Dedifferentiated amniotic fluid mesenchymal stem cell (primary cell): ENCODE results near the gene ARFGEF3.

ENCODE experiments used
- DNase-seq: peaks from one replicate; pipeline ENCODE4 v3.0.0-alpha.2; 2016; ENCODE audit errors: extremely low spot score

Gene ARFGEF3

GRCh38 chr6:138162955-138163575, 1.3 kb downstream of the ARFGEF3 start:
- DNase-seq, result no peak

- no peak for DNase-seq
Observed at GRCh38 chr6:138175596-138175995, 13.9 kb downstream of the ARFGEF3 start.

GRCh38 chr6:138176652-138177232, 15.0 kb downstream of the ARFGEF3 start:
- no peak for DNase-seq

- no peak for DNase-seq
Observed at GRCh38 chr6:138182939-138183789, 21.4 kb downstream of the ARFGEF3 start.

- DNase-seq, result no peak
Observed at GRCh38 chr6:138183790-138184134, 22.0 kb downstream of the ARFGEF3 start.

GRCh38 chr6:138184230-138184629, 22.5 kb downstream of the ARFGEF3 start:
- no peak for DNase-seq

GRCh38 chr6:138187156-138187555, 25.4 kb downstream of the ARFGEF3 start:
- DNase-seq, result no peak

DNA sequence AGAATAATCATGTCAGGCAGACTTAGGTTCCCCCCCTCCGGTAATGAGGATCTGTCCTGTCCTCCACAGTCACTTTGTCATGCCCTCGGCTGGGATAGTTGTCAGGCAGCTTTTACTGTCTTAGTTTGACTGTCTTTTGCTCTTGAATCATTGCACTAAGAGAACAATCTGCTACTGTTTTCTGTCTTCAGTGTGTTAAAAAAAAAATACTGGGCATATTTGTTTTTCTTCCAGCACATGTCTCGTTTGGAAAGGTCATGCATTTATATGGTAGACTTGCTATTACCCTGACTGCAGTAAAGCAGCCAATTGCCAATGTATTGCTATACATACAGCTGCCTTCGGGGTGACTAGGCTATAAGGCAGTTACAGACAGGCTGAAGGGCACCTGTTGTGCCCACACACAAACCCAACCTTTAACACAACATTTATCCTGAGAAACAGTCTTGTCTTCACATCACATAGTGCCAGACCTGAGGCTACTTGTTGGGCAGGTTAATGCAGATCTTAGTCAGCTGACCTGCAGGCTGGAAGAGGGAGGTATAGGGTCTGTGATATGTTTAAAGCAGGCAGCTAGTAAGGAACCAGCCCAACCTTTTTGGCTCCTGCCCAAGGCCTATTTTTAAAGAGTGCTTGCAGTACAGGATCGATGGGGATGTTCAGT, 26.7 kb downstream of the ARFGEF3 start:
- DNase-seq, result no peak

GRCh38 chr6:138194287-138194686, 32.5 kb downstream of the ARFGEF3 start:
- DNase-seq, result no peak

DNA sequence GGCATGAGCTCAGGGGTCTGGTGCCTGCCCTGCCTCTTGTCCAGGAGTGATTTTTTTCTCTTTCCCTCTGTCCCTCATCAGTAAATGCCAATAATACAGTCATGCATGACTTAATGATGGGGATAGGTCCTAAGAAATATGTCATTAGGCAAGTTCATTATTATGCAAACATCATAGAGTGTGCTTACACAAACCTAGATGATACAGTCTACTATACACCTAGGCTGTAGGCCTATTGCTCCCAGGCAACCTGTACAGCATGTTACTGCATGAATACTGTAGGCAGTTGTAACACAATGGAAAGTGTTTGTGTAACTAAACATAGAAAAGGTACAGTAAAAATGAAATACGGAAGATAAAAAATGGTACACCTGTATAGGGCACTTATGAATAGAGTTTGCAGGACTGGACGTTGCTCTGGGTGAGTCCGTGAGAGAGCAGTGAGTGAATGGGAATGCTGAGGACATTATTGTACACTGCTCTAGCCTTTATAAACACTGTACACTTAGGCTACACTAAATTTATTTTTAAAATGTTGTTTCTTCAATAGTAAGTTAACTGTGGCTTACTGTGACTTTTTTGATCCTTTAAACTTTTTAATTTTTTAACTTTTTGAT, 34.5 kb downstream of the ARFGEF3 start:
- no peak for DNase-seq

- no peak for DNase-seq
Observed at GRCh38 chr6:138197570-138197969, 35.8 kb downstream of the ARFGEF3 start.

- no peak for DNase-seq
Observed at GRCh38 chr6:138198430-138199091, 36.8 kb downstream of the ARFGEF3 start.

- no peak for DNase-seq
Observed at GRCh38 chr6:138201836-138202235, 40.1 kb downstream of the ARFGEF3 start.

DNA sequence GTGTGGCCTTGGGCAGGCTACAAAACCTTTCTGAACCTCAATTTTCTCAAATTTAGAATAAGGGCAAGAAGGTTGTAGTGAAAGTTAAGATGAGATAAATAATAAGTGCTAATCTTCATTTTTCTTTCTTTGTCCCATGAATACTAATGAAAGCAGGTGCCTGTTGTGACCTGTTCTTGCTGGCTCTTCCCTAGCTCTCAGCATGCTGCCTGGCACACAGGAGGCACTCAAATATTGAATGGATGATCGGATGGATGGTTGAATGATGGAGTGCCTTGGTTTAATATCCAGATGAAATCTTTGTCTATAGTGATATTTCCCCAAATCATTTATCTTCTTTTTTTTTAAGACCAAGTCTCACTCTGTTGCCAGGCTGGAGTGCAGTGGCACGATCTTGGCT, 41.6 kb downstream of the ARFGEF3 start:
- DNase-seq, result no peak

DNA sequence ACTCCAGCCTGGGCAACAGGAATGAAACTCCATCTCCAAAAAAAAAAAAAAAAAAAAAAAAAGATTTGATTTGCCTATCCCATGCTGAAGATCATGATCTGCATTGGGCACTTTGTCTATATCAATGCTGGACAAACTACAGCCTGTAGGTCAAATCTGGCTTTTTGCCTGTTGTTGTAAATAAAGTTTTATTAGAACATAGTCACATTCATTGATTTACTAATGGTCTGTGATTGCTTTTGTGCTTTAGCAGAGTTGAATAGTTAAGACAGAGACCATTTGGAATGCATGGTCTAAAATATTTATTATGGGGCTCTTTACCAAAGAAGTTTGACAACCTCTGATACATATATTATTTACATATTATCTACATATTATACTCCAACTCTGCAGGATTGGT, 42.6 kb downstream of the ARFGEF3 start:
- DNase-seq, result no peak

DNA sequence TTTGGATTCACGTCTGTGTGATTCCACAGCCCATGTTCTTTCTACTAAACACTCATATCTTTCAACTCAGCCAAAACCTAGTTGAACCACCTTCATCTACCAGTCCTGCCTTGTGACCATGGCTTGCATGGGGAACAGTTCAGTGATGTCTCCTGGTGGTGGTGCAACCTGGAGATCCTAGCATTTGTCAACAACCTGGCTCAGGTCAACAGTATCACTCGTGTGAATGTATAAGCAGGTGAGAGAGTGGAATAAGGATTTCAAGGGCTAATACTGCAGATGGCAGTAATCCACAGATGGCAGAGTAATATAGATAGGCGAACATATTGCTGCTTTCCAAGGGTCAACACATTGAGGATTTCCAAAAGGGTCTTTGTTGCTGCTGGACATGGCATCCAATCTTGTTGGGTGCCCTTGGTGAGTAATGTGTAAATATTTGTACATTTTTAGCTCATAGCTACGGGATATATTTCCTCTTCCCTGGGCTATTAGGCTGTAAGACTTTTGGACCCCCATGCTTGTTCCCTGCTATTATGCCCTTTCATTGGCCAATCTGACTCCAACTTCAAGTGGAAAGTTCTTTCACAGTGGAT, 43.1 kb downstream of the ARFGEF3 start:
- no peak for DNase-seq

DNA sequence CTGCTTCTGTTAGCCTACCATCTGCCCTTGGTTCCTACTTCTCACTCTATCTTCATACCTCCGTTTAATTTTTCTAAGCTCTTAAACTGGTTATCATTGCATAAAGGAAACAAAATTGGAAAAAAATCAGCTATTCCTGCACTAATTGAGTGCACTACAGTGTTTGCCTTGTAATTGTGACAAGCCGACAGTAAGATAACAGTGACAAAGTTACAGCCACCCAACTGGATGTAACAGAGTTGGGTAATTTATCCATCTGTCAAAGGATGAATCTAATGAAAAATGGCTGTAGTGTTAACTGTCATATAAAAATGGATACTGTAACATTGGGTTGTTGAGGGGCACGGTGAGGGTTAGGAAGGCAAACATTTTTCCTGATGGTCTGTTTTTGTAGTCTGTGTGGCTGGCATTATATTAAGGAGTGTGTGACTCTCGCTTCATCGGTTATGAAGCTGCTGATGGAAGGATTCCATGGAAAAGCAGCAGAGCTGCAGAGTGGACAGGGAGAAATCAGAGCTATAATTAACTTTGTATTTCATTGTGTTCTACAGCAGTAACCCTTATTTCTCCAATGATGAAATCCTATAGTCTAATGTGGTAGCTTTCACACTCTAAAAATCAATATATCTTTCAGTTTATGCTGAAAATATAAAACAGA, 43.8 kb downstream of the ARFGEF3 start:
- no peak for DNase-seq

DNA sequence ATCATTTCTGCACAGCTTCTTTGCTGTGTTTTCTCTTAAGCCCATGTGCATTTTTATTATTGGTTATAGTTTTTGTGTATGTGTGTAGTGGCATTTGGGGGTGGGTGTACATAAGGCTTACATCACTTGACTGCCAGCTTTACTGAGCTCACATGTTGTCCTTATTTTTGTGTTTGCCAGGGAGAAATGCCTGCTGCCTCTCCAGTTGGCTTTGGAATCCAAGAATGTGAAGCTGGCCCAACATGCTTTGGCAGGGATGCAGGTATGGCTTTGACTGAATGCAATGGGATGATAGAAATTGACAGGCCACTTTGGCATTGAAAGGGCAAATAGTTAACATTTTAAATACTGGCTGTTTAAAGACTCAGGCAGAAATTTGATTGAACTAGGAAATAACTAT, 45.1 kb downstream of the ARFGEF3 start:
- no peak for DNase-seq

- no peak for DNase-seq
Observed at GRCh38 chr6:138211048-138211581, 49.4 kb downstream of the ARFGEF3 start.

GRCh38 chr6:138211601-138212000, 49.9 kb downstream of the ARFGEF3 start:
- DNase-seq, result no peak
